Pancreas (tissue), 10 donors: Measurements from ENCODE around the gene OSBPL5. TPM values are rescaled to one million over a fixed set of nuclear protein-coding genes. Genes with fewer than 3 reads are reported as not detected.

Experiments
- ATAC-seq, 4 donors: fragments of 200-7000 bp; cut with Tn5 transposase; one replicate each; pipeline versions ENCODE4 v1.8.0 to v1.9.1; 2020; ENCODE audit warnings: mild to moderate bottlenecking in 4 of 4, moderate library complexity in 4 of 4
- DNase-seq, 6 donors: peaks; one replicate each; pipeline ENCODE4 v3.0.0-alpha.2; 2020
- FAIRE-seq: peaks from 2 replicates; lab custom pipeline; 2012; peaks lifted over from hg19 to GRCh38; lab: Jason Lieb, UNC
- H3K27ac ChIP-seq, 4 donors: fragments of 200-600 bp; sonication (generic); 1 replicate in 3 of 4; 2 replicates in 1 of 4; pipeline versions ENCODE4 v1.5.0 to v1.8.0; 2020
- H3K27me3 ChIP-seq, 4 donors: fragments of 200-600 bp; one replicate each; pipeline ENCODE4 v1.8.0; 2021
- H3K36me3 ChIP-seq, 3 donors: fragments of 200-600 bp; sonication (generic) in 1 of 3; one replicate each; pipeline versions ENCODE4 v1.5.0 to v1.8.0; 2020 to 2021
- H3K4me1 ChIP-seq, 3 donors: fragments of 200-600 bp; one replicate each; pipeline ENCODE4 v1.8.0; 2021
- H3K4me3 ChIP-seq, 4 donors: fragments of 200-600 bp; sonication (generic) in 2 of 4; one replicate each; pipeline versions ENCODE4 v1.5.0 to v1.8.0; 2020 to 2021
- H3K9me3 ChIP-seq, 4 donors: fragments of 200-600 bp; one replicate each; pipeline ENCODE4 v1.8.0; 2021
- CTCF ChIP-seq, 4 donors: fragments of 200-600 bp; sonication (generic) in 3 of 4; IDR thresholded peaks; one replicate each; pipeline versions ENCODE4 v1.5.0 to v1.8.0; 2021; ENCODE audit warnings: antibody characterized with exemption in 4 of 4
- WGBS, 2 donors: extraction: QIAGEN DNeasy Blood & Tissue Kit; methylation state at CpG; one replicate each; pipeline ENCODE4 v1.1.7; 2013; 5-methylcytosine and 5-hydroxymethylcytosine counted together
- intact Hi-C, 3 donors: fragments of 100-400 bp; cut with DNase I; formaldehyde crosslinking; loops; one replicate each; pipeline versions ENCODE4 v1.11.1 to v1.14.2; 2022
- polyA plus RNA-seq, 2 donors: library from polyadenylated mRNA; stranded (reverse); fragments of 200-250 nt; gene quantifications; one replicate each; pipeline ENCODE4 v1.2.3, GENCODE V29; 2013
- total RNA-seq, 6 donors: library from RNA; stranded (reverse); fragmentation: NEBNext Ultra II Directional in 4 of 6; extraction: Animal tissue kit (Norgen Biotek cat#: 25700) in 4 of 6; gene quantifications; one replicate each; pipeline versions ENCODE4 v1.2.1 to v1.2.4, GENCODE V29; 2021 to 2023
- donor health status: healthy with polysubstance abuse.
- donor health status: DM: no; HTN: no; CAD: no; lungs with moderate emphysema.
- donor health status: DM: no; HTN: no; CAD: no.
- donor health status: control.
- donor health status: control.
- donor health status: Bipolar disorder and iron deficiency.
- donor health status: DM: yes; HTN: yes; CAD: no.
- donor health status: DM: no; HTN: no; CAD: no.
- donor health status: DM: no; HTN: no; CAD: no.
- donor health status: DM: yes; HTN: yes; CAD: no.

OSBPL5 gene
- total and polyA plus RNA-seq, 8 donors, result 9.8 to 16.7 (median 11.8) TPM

- DNase-seq, result no peak
- no peaks in the 10 kb centered on the region for H3K36me3 ChIP-seq
- 88 to 92% methylated on average over 19 of the region's 19 CpGs for WGBS, 2 donors
- FAIRE-seq, result no peak
- intact Hi-C loops, result loop anchor here in 1 of 3 donors (10.0 kb wide), 1 partner anchor 64 kb away; no protein-coding TSS in a partner anchor
- no peaks in the 10 kb centered on the region for H3K27me3 ChIP-seq
- TF ChIP-seq CTCF (IDR thresholded peaks at IDR 0.05), result no peak
- no peak for ATAC-seq
- no peaks in the 10 kb centered on the region for H3K9me3 ChIP-seq
- H3K4me3 ChIP-seq, result no peak overlapping the region
- no peak overlapping the region for H3K27ac ChIP-seq
- H3K4me1 ChIP-seq, result no peaks in the 10 kb centered on the region
Measured at GRCh38 chr11:3148255-3148989, 16.7 kb downstream of the OSBPL5 start.

GRCh38 chr11:3147626-3148025 is 17.5 kb downstream of the OSBPL5 start:
- H3K36me3 ChIP-seq, result no peaks in the 10 kb centered on the region
- no peak for ATAC-seq
- no peak overlapping the region for H3K4me3 ChIP-seq
- no peak for DNase-seq
- 95 to 96% methylated on average over 21 of the region's 21 CpGs for WGBS, 2 donors
- H3K9me3 ChIP-seq, result no peaks in the 10 kb centered on the region
- no peak overlapping the region for H3K27ac ChIP-seq
- intact Hi-C loops, result loop anchor here in 1 of 3 donors (10.0 kb wide), 1 partner anchor 63 kb away; no protein-coding TSS in a partner anchor
- H3K4me1 ChIP-seq, result no peaks in the 10 kb centered on the region
- H3K27me3 ChIP-seq, result no peaks in the 10 kb centered on the region
- TF ChIP-seq CTCF (IDR thresholded peaks at IDR 0.05), result no peak
- FAIRE-seq, result no peak

GRCh38 chr11:3147257-3147619 is 17.9 kb downstream of the OSBPL5 start:
- ATAC-seq (peak in 3 of 4 donors; percentile 19 to 31 (median 31)), DNase-seq (no peak), FAIRE-seq (no peak)
- H3K27ac ChIP-seq, result no peak overlapping the region
- no peaks in the 10 kb centered on the region for H3K4me1 ChIP-seq
- intact Hi-C loops, result loop anchor here in 1 of 3 donors (10.0 kb wide), 1 partner anchor 62 kb away; no protein-coding TSS in a partner anchor
- 81 to 85% methylated on average over 17 of the region's 17 CpGs for WGBS, 2 donors
- no peak for TF ChIP-seq CTCF (IDR thresholded peaks at IDR 0.05)
- no peak overlapping the region for H3K4me3 ChIP-seq
- H3K36me3 ChIP-seq, result no peaks in the 10 kb centered on the region
- no peaks in the 10 kb centered on the region for H3K27me3 ChIP-seq
- no peaks in the 10 kb centered on the region for H3K9me3 ChIP-seq

- no peak for DNase-seq
- TF ChIP-seq CTCF (IDR thresholded peaks at IDR 0.05), result no peak
- WGBS, 2 donors, result 90 to 91% methylated on average over 22 of the region's 22 CpGs
- peak in 2 of 4 donors; percentile 17 to 36 for ATAC-seq
- Histone ChIP-seq H3K27me3 (no peaks in the 10 kb centered on the region), H3K4me1 (no peaks in the 10 kb centered on the region), H3K4me3 (no peak overlapping the region), H3K36me3 (no peaks in the 10 kb centered on the region), H3K27ac (no peak overlapping the region), H3K9me3 (no peaks in the 10 kb centered on the region)
- no peak for FAIRE-seq
- intact Hi-C loops, result loop anchor here in 1 of 3 donors (10.0 kb wide), 1 partner anchor 62 kb away; no protein-coding TSS in a partner anchor
Measured at GRCh38 chr11:3146612-3147256, 18.4 kb downstream of the OSBPL5 start.
